Measurements from ENCODE around the gene HSPA12B.

The HSPA12B gene

GRCh38 chr20:3728876-3729275 is 3.6 kb upstream of the HSPA12B start:
- no peak for DNase-seq (ENCODE audit: low read depth)
- no peak for TF ChIP-seq CTCF (IDR thresholded peaks at IDR 0.05; ENCODE audit: insufficient read depth, low read depth, low read length, missing control alignments)
- H3K4me3 ChIP-seq (ENCODE audit: low read length): no peak overlapping the region

DNA sequence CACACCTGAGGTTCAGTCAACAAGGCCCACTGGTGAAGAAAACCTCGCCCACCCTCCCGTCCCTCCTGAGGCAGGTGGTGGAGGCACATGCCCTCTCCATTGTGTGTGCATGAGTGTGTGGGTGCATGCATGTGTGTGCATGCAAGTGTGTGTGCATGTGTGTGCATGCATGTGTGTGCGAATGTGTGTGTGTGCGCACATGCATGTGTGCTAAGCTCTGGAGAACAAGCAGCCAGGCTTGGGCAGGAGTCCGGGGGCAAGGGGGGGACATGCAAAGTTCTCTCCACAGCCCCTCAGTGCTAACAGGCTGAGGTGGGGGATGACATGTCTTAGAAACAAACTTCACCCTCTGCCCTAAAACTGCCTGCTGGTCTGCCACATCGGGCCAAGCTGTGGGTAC is 3.1 kb upstream of the HSPA12B start:
- no peak for TF ChIP-seq CTCF (IDR thresholded peaks at IDR 0.05; ENCODE audit: insufficient read depth, low read depth, low read length, missing control alignments)
- no peak for DNase-seq (ENCODE audit: low read depth)
- no peak overlapping the region for H3K4me3 ChIP-seq (ENCODE audit: low read length)

- H3K4me3 ChIP-seq (ENCODE audit: low read length): no peak overlapping the region
- no peak for TF ChIP-seq CTCF (IDR thresholded peaks at IDR 0.05; ENCODE audit: insufficient read depth, low read depth, low read length, missing control alignments)
- no peak for DNase-seq (ENCODE audit: low read depth)
Observed at GRCh38 chr20:3729811-3730540, 2.5 kb upstream of the HSPA12B start.

DNA sequence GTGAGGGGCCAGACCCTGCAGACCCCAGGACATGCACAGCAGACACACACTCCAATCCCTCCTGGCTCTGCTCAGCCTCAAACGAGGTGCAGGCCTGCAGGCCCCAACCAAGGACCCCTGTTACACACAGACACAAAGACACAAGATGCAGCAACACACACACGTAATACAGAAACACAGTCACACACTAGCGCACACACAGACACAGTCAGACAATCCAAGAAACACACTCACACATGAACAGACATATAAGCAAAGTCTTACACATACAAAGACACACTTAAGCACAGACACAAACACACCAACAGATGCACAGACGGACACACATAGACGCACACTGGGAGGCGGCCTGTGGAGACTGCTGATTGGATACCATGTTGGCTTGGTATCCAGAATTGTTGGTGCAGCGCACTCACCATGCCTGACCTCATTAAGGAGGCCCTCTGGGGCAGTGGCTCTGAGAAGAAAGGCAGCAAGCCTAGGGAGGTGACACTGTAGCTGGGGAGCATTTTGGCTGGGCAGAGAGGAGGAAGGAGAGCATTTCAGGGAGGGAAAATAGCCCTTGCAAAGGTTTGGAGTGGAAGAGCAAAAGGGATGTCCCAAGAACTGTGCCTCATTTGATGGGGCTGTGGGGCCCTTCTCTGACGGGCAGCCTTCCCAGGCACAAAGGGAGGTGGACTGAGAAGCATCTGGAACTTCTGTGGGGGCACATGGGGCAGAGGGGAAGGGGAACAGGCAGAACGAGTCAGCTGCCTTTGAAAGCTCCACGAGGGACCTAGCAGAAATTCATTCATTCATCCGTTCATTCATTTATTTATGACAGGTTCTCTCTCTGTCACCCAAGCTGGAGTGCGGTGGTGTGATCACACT is 1.4 kb upstream of the HSPA12B start:
- DNase-seq (ENCODE audit: low read depth): no peak
- no peak overlapping the region for H3K4me3 ChIP-seq (ENCODE audit: low read length)
- no peak for TF ChIP-seq CTCF (IDR thresholded peaks at IDR 0.05; ENCODE audit: insufficient read depth, low read depth, low read length, missing control alignments)

DNA sequence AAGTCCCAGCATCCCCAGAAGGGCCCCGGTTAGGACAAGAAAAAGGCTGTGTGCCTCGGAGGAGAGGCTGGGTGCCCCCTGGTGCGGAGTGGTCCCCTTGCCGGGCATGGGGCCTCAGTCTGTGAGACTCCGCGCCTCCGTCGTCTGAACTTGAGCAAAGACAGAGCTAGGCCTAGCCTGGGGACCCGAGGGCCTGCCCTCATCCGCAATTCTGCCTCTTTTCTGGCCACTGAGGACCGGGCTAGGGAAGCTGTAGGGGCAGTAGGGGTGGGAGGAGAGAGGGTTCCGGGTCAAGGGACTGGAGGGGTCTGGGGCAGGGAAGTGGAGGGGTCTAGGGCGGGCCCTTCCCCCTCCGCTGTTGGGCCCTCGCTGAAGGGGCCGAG is 550 bp upstream of the HSPA12B start:
- no peak for DNase-seq (ENCODE audit: low read depth)
- H3K4me3 ChIP-seq (ENCODE audit: low read length): no peak overlapping the region
- no peak for TF ChIP-seq CTCF (IDR thresholded peaks at IDR 0.05; ENCODE audit: insufficient read depth, low read depth, low read length, missing control alignments)

DNA sequence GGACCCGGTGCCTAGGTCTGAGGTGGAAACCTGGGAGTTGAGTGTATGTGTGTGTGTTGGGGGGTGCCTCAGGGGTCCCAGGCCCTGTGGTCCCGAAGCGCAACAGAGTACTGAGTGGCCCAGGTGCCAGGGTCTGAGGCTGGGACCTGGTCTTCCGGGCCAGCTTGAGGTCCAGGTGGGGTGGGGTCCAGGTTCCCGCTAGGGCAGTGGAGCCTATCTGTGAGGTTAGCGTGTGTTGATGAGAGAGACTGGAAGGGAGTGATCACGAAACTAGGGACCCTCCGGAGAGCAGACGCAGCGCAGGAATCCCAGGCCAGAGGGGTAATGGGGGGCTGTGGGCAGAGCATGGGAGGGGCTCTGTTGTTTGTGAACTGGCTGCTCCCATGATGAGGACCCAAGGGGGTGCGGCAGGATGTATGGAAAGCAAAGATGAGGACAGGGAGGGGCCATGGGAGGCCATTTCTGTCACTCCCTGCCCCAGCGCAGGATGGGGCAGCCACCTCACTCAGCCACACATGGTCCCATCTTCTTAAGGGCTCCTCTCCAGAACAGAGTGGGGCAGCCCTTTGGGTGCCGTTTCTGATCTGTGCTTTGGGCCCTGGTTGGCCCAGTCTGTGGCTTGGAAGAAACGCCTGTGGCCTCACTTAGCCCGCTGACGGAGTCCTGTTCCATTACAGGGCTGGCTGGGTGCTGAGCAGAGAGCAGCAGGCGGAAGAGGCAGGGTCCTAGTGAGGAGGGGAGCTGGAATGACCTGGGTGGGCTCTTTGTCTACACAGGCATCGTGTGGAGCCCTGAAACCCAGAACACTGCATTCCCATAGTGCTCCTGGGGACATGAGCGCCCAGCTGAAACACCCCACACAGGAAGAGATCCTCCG is 872 bp downstream of the HSPA12B start:
- DNase-seq (ENCODE audit: low read depth): no peak
- TF ChIP-seq CTCF (IDR thresholded peaks at IDR 0.05; ENCODE audit: insufficient read depth, low read depth, low read length, missing control alignments): no peak
- H3K4me3 ChIP-seq (ENCODE audit: low read length): no peak overlapping the region

All from epithelial cell of esophagus (primary cell).